ENCODE results near the gene BMPR2. TPM values are rescaled to one million over a fixed set of nuclear protein-coding genes. Genes with fewer than 3 reads are reported as not detected.

BMPR2 gene
- total RNA-seq, 1 donor from 2014 or later = 16.5 TPM

DNA sequence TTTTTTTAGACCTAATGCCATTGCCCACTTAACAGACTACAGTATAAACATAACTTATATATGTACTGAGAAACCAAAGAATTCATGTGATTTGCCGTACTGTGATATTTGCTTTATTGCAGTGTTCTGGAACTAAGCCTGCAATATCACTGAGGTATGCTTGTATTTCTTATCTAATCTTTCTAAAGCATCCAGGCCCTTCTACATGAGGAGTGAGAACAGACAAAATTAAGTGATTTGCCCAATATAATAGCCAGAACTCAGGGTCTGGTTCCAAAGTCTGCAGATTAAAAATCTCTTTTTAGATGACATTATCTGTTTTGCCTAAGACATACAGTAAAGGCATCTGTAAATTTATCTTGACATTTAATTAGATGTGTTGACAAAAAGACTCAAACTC is 41.9 kb downstream of the BMPR2 start:
- Mint-ChIP-seq H3K27ac (no peak overlapping the region), H3K36me3 (ENCODE audit: low read depth) (peaks cover 6% of the 10 kb centered on the region), H3K4me1 (peaks cover 8% of the 10 kb centered on the region), H3K27me3 (peaks cover 1% of the 10 kb centered on the region), H3K9me3 (no peaks in the 10 kb centered on the region), H3K4me3 (no peak overlapping the region)
- TF ChIP-seq CTCF (IDR thresholded peaks at IDR 0.05) = no peak
- intact Hi-C loops (cut with micrococcal nuclease) = no loop called here
- no peak for DNase-seq
- ATAC-seq (ENCODE audit: low read depth) = no peak
- CTCF ChIA-PET = no interaction called here
- POLR2A ChIA-PET = no interaction called here

DNA sequence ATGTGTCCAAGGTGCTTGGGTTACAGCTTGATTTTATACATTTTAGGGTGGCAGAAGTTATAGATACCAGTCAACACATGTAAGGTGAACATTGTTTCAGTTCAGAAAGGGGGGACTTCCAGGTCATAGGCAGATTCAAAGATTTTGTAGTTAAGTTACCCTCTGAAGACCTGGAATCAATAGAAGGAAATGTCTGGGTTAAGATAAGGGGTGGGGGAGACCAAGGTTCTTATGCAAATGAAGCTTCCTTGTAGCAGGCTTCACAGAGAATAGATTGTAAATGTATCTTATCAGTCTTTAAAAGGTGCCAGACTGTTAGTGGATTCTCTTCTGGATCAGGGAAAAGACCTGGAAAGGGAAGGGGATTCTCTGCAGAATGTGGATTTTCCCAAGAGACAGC is 42.4 kb downstream of the BMPR2 start:
- H3K4me1 Mint-ChIP-seq = peaks cover 8% of the 10 kb centered on the region
- DNase-seq (no peak), ATAC-seq (ENCODE audit: low read depth) (no peak)
- ChIA-PET CTCF (no interaction called here), POLR2A (no interaction called here)
- peaks cover 4% of the 10 kb centered on the region for H3K36me3 Mint-ChIP-seq (ENCODE audit: low read depth)
- H3K9me3 Mint-ChIP-seq = no peaks in the 10 kb centered on the region
- TF ChIP-seq CTCF (IDR thresholded peaks at IDR 0.05) = no peak
- H3K27me3 Mint-ChIP-seq = peaks cover 1% of the 10 kb centered on the region
- intact Hi-C loops (cut with micrococcal nuclease) = no loop called here
- H3K4me3 Mint-ChIP-seq = no peak overlapping the region
- H3K27ac Mint-ChIP-seq = no peak overlapping the region

GRCh38 chr2:202423139-202423538 is 47.0 kb downstream of the BMPR2 start:
- ATAC-seq (ENCODE audit: low read depth) (no peak), DNase-seq (no peak)
- POLR2A ChIA-PET = no interaction called here
- TF ChIP-seq CTCF (IDR thresholded peaks at IDR 0.05) = no peak
- Mint-ChIP-seq H3K27me3 (peaks cover 3% of the 10 kb centered on the region), H3K9me3 (no peaks in the 10 kb centered on the region), H3K4me1 (peaks cover 12% of the 10 kb centered on the region), H3K36me3 (ENCODE audit: low read depth) (peaks cover 7% of the 10 kb centered on the region), H3K4me3 (no peak overlapping the region), H3K27ac (no peak overlapping the region)
- intact Hi-C loops (cut with micrococcal nuclease) = no loop called here
- CTCF ChIA-PET = interaction anchor here (0.6 kb wide), 1 partner anchor 1685 kb away, joined by 3 read pairs; no protein-coding TSS in a partner anchor

- peaks cover 13% of the 10 kb centered on the region for H3K36me3 Mint-ChIP-seq (ENCODE audit: low read depth)
- TF ChIP-seq CTCF (IDR thresholded peaks at IDR 0.05) = no peak
- no peak overlapping the region for H3K27ac Mint-ChIP-seq
- ChIA-PET CTCF (no interaction called here), POLR2A (no interaction called here)
- no peak for ATAC-seq (ENCODE audit: low read depth)
- intact Hi-C loops (cut with micrococcal nuclease) = no loop called here
- H3K4me3 Mint-ChIP-seq = no peak overlapping the region
- peaks cover 7% of the 10 kb centered on the region for H3K4me1 Mint-ChIP-seq
- DNase-seq = no peak
- H3K9me3 Mint-ChIP-seq = peaks cover 7% of the 10 kb centered on the region
- H3K27me3 Mint-ChIP-seq = peaks cover 3% of the 10 kb centered on the region
Observed at GRCh38 chr2:202425036-202425435, 48.9 kb downstream of the BMPR2 start.

DNA sequence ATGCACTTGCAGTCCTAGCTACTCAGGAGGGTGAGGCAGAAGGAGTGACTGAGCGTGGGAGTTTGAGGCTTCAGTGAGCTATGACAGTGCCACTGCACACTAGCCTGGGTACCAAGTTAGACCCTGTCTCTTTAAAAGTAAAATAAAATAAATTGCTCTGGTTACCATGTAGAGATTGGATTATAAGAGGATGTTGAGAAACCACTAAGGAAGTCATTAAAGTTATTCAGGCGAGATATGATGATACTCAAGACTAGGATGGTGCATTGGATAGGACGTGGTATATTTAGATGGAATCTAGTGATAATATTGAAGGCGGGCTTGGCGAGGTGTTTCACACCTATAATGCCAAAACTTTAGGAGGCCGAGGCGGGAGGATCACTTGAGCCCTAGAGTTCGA is 50.6 kb downstream of the BMPR2 start:
- H3K4me3 Mint-ChIP-seq = no peak overlapping the region
- peaks cover 13% of the 10 kb centered on the region for H3K36me3 Mint-ChIP-seq (ENCODE audit: low read depth)
- peak; percentile 21 for ATAC-seq (ENCODE audit: low read depth)
- ChIA-PET POLR2A (no interaction called here), CTCF (no interaction called here)
- intact Hi-C loops (cut with micrococcal nuclease) = no loop called here
- TF ChIP-seq CTCF (IDR thresholded peaks at IDR 0.05) = no peak
- no peak for DNase-seq
- peaks cover 7% of the 10 kb centered on the region for H3K4me1 Mint-ChIP-seq
- H3K9me3 Mint-ChIP-seq = peaks cover 7% of the 10 kb centered on the region
- H3K27me3 Mint-ChIP-seq = peaks cover 5% of the 10 kb centered on the region
- H3K27ac Mint-ChIP-seq = no peak overlapping the region
